NCI-H1048 (cell line): Measurements from ENCODE around the gene RANBP3.

Experiments
- DNase-seq: peaks from one replicate; lab custom pipeline; 2025; lab: John Stamatoyannopoulos, UW

The RANBP3 gene

GRCh38 chr19:5925830-5926427 lies 52.0 kb downstream of the RANBP3 start:
- no peak for DNase-seq

- no peak for DNase-seq
These were observed 54.6 kb downstream of the RANBP3 start for GRCh38 chr19:5923356-5923755.

GRCh38 chr19:5922161-5922545 lies 55.8 kb downstream of the RANBP3 start:
- DNase-seq, result no peak

- no peak for DNase-seq
These were observed 56.3 kb downstream of the RANBP3 start for GRCh38 chr19:5921516-5922160.

DNA sequence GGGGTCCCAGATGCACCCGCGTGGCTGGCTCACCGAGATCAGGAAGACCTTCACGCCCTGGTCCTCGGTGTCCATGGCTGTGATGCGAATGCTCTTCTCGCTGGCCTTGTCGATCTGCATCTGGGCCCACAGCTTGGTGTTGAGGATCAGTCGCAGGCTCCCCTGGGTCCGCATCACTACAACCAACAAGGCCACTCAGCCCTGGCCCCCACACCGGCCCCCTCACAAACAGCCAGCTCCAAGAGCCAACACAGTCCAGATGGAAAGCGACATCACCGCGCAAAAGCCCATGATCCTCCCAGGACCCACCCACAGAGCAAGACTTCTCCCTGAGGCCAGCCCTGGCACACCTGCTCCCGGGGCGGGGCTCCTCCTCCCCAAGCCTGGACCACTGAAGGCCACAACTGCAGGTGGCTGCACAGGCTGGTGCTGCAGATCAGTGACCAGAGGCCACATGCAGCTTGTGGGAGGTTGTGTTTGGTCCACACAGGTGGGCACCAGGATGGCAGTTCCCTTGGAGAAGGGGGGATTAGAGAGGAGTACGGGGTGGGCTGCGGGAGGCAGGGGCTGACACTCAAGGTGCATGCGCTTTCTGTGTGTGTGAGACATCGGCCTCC lies 59.4 kb downstream of the RANBP3 start:
- DNase-seq, result no peak

GRCh38 chr19:5917431-5918107 lies 60.4 kb downstream of the RANBP3 start:
- no peak for DNase-seq

- DNase-seq, result no peak
These were observed 61.7 kb downstream of the RANBP3 start for GRCh38 chr19:5916181-5916708.

GRCh38 chr19:5915782-5916165 lies 62.2 kb downstream of the RANBP3 start:
- no peak for DNase-seq

DNA sequence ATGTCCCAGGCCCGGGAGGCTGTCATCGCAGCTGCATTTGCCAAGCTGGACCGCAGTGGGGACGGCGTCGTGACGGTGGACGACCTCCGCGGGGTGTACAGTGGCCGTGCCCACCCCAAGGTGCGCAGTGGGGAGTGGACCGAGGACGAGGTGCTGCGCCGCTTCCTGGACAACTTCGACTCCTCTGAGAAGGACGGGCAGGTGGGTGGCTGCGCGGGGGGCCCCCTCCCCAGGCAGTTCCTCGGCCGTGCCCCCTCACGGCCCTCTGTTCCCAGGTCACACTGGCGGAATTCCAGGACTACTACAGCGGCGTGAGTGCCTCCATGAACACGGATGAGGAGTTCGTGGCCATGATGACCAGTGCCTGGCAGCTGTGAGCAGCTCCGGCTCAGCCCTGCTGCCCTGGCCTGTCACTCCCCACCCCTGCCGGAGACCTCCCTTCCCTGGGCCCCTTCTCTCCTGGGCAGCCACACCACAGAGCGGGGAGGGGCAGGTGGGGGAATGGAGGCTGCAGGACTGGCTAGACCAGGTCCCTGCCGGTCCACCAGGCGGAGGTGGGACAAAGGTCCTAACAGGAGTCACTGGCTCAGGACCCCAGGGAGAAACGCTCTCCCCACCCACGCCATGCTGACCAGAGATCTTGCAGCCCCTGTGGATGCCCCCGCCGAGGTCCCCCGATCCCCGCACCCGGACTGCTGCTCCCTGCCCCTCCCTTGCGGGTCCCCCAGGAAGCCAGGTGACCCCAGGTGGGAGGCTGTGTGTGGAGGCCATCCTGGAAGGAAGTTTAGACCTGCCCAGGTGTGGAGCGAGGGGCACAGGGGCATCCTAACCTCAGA lies 62.8 kb downstream of the RANBP3 start:
- no peak for DNase-seq

DNA sequence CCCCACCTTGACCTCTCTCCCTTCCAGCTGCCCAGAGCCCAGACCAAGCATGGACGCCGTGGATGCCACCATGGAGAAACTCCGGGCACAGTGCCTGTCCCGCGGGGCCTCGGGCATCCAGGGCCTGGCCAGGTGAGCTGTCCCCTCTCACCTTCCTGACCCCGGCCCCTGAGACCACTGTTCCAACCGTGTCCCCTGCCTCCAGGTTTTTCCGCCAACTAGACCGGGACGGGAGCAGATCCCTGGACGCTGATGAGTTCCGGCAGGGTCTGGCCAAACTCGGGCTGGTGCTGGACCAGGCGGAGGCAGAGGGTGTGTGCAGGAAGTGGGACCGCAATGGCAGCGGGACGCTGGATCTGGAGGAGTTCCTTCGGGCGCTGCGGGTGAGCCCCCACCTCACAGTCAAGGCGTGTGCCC lies 63.6 kb downstream of the RANBP3 start:
- DNase-seq, result no peak

- DNase-seq, result no peak
These were observed 64.1 kb downstream of the RANBP3 start, which contains the start of gene CAPS for GRCh38 chr19:5913739-5914357. TSS of gene CAPS (plus strand) at chr19:5914254. CDS start at chr19:5914407, 153 bp downstream.

DNA sequence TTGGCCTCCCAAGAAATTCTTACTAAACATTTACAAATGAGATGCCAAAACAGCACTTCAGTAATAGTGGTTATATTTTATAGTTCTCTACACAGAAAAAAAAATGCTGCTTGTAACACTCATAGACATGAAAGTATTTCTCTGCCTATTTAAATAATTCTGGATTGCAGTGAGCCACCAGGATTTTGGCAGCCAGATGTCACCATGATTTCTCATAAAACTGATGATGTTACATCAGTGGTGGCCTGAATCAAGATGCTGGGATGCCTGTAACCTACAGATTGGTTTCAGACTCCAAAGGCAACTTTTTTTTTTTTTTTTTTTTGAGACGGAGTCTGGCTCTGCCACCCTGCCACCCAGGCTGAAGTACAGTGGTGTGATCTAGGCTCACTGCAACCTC lies 66.6 kb downstream of the RANBP3 start:
- DNase-seq, result no peak

GRCh38 chr19:5910638-5910907 lies 67.4 kb downstream of the RANBP3 start:
- DNase-seq, result no peak

GRCh38 chr19:5908773-5909442 lies 69.0 kb downstream of the RANBP3 start:
- no peak for DNase-seq

DNA sequence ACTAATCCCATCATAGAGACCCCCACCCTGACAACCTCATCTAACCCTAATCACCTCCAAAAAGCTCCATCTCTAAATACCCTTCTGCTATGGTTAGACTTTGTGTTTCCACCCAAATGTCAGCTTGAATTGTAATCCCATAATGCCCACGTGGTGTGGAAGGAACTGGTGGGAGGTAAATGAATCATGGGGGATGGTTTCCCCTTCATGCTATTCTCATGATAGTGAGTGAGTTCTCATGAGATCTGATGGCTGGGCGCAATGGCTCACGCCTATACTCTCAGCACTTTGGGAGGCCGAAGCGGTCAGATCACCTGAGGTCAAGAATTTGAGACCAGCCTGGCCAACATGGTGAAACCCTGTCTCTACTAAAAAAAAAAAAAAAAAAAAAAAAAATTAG lies 70.7 kb downstream of the RANBP3 start:
- no peak for DNase-seq

- no peak for DNase-seq
These were observed 72.7 kb downstream of the RANBP3 start for GRCh38 chr19:5905114-5905778.

DNA sequence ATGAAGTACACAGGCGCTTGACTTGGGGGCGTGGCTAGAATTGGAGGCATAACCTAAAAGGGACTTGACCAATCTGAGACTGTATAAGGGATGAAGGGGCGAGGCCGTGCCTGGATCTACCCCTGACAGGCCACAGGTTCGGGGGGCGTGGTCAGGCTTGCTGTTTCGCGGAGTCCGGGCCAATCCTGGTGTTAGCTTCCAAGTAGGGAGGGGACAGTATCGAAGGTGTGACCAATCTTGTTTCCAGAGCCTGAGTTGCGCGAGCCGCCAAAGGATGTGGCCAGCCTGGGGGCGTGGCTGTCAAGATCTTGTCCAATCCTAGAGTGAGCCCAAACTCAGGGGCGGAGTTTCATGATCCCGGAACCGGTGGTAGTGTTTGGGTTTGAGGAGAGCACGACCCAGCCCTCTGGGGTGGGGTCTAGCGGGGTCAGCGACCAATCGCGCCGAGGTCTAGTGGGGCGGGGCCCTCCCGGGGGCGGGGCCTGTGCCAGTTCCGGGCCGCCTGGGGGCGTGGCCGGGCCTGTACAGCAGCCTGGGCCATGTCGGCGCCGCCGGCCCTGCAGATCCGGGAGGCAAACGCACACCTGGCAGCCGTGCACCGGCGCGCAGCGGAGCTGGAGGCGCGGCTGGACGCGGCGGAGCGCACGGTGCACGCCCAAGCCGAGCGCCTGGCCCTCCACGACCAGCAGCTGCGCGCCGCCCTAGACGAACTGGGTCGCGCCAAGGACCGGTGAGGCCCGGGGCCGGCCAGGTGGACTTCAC lies 73.4 kb downstream of the RANBP3 start, which contains the start of gene VMAC:
TSS of gene VMAC (plus strand) at position 521 of the 762 bp plus-strand sequence. CDS start at position 540, 19 bp downstream.
- peak; percentile 99 for DNase-seq

DNA sequence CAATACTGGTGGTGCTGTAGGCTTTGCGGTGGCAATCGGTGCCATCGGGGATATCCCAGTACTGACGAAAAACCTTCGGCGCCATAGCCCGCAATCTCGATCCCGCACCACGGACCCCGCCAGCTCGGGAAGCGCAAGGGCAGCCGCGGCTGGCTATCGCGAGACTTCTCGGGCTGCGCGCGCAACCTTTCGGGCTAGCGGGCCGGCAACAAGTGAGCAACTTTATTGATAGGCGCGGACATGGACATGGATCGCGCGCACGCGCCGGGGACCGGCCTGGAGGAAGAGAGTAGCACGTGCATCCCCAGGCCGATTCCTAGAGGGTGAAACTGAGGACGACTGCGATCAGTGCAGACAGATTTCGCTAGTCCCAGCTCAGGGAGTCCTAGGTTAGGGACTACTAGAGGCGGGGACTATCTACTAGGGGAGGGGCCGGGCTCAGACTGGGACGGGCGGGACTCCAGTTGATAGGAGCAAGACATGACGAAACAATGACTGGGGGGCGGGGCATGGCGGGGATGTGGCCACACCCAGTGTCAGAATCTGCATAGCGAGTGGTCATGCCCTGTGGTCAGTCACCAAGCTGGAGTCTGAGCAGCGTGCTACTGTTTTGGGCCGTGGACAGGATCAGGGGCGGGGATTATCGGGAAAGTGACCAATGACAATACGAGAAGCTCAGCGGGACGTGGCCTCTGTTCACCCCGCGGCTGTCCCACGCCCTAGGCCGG lies 74.2 kb downstream of the RANBP3 start, which contains the start of gene NDUFA11:
TSS of gene NDUFA11 (minus strand) at position 167 of the 728 bp plus-strand sequence. CDS start at position 85, 82 bp downstream.
- DNase-seq, result peak; percentile 91
